Motor neuron (in vitro differentiated cells): ENCODE measurements around the gene C5orf22. TPM values are rescaled to one million over a fixed set of nuclear protein-coding genes. Genes with fewer than 3 reads are reported as not detected.
"Not testable (repeated sequence)": the region's sequence is repeated elsewhere in the genome, so short reads cannot be mapped to it uniquely, and the experiment has no call there.

Source experiments
- ATAC-seq, 8 experiments: fragments of 200-7000 bp; cut with Tn5 transposase; replicated peaks in 6 of 8; 2 replicates each; pipeline ENCODE4 v1.8.0; 2021; ENCODE audit warnings: mild to moderate bottlenecking in 8 of 8, moderate library complexity in 8 of 8
- H3K27ac ChIP-seq, 2 donors: fragments of 250-450 bp; sonication (Bioruptor Pico); 2 replicates each; pipeline ENCODE4 v1.9.0; 2021; ENCODE audit warnings: antibody characterized with exemption in 2 of 2, mild to moderate bottlenecking in 2 of 2, moderate library complexity in 1 of 2
- H3K4me1 ChIP-seq, 2 donors: fragments of 250-450 bp; sonication (Bioruptor Pico); replicated peaks in 1 of 2; 2 replicates each; pipeline ENCODE4 v1.6.1; 2021; ENCODE audit warnings: antibody characterized with exemption in 2 of 2, mild to moderate bottlenecking in 2 of 2, moderate library complexity in 1 of 2
- H3K4me3 ChIP-seq, 5 donors: fragments of 250-450 bp; sonication (Bioruptor Pico); 2 replicates each; pipeline ENCODE4 v1.9.0; 2021; ENCODE audit warnings: antibody characterized with exemption in 5 of 5, mild to moderate bottlenecking in 5 of 5, moderate library complexity in 4 of 5
- WGBS, 10 experiments: fragments of 450-650 bp; shearing (Covaris generic); methylation state at CpG; one replicate each; pipeline ENCODE4 v1.0.0; 2022; 5-methylcytosine and 5-hydroxymethylcytosine counted together
- in situ Hi-C, 9 experiments: fragments of 400-800 bp; cut with MboI; loops; one replicate each; pipeline ENCODE4 v1.15.0; 2021; ENCODE audit warnings: low sequenced_read_pairs in 9 of 9, low pct_unique_long_range_greater_than_20kb in 2 of 9; ENCODE audit not compliant: unreplicated experiment in 9 of 9
- total RNA-seq, 8 experiments: library from RNA; unstranded; fragments of 300-600 nt; gene quantifications; 2 replicates each; pipeline versions ENCODE4 v1.2.3 to v1.2.4, GENCODE V29; 2022

The C5orf22 gene
- total RNA-seq, 8 experiments from 2014 or later: 16.9 to 38.3 (median 29.4) TPM

GRCh38 chr5:31561946-31562345, 29.8 kb downstream of the C5orf22 start:
- in situ Hi-C loops: no loop called here

GRCh38 chr5:31563216-31563615, 31.1 kb downstream of the C5orf22 start:
- ATAC-seq: no peak
- 10 to 71% (median 47%) methylated on average over 1 to 4 of the region's 4 CpGs; no CpG with 5 or more reads in 3 of the 10 experiments for WGBS, 10 experiments
- in situ Hi-C loops: no loop called here
- Histone ChIP-seq H3K27ac (no peak overlapping the region), H3K4me1 (no peaks in the 10 kb centered on the region), H3K4me3 (no peak overlapping the region)

More at GRCh38 chr5:31561946-31562345, 29.8 kb downstream of the C5orf22 start:
- Histone ChIP-seq H3K27ac (no peak overlapping the region), H3K4me3 (no peak overlapping the region), H3K4me1 (no peaks in the 10 kb centered on the region)
- peak in 3 of 8 experiments; percentile 32 to 91 (median 82) for ATAC-seq
- WGBS, 10 experiments: 0 to 100% (median 86%) methylated on average over 1 of the region's 1 CpG; no CpG with 5 or more reads in 5 of the 10 experiments

- H3K27ac ChIP-seq, H3K4me3 ChIP-seq, ATAC-seq, in situ Hi-C loops, H3K4me1 ChIP-seq: not testable (repeated sequence)
- 57 to 100% (median 94%) methylated on average over 1 to 3 of the region's 3 CpGs; no CpG with 5 or more reads in 2 of the 10 experiments for WGBS, 10 experiments
Measured at GRCh38 chr5:31566362-31566761, 34.3 kb downstream of the C5orf22 start.

GRCh38 chr5:31568302-31568835, 36.3 kb downstream of the C5orf22 start:
- no peak overlapping the region for H3K27ac ChIP-seq
- in situ Hi-C loops: no loop called here
- no peak overlapping the region for H3K4me3 ChIP-seq
- WGBS, 10 experiments: 0 to 100% (median 76%) methylated on average over 1 of the region's 1 CpG; no CpG with 5 or more reads in 2 of the 10 experiments
- ATAC-seq: peak in 3 of 8 experiments; percentile 80 to 85 (median 82)
- no peaks in the 10 kb centered on the region for H3K4me1 ChIP-seq

GRCh38 chr5:31569068-31569467, 37.0 kb downstream of the C5orf22 start:
- no peak overlapping the region for H3K4me3 ChIP-seq
- no peaks in the 10 kb centered on the region for H3K4me1 ChIP-seq
- no peak for ATAC-seq
- no peak overlapping the region for H3K27ac ChIP-seq
- in situ Hi-C loops: no loop called here

GRCh38 chr5:31573494-31574142, 41.5 kb downstream of the C5orf22 start:
- ATAC-seq: peak in 3 of 8 experiments; percentile 79 to 93 (median 80)
- in situ Hi-C loops: no loop called here
- H3K4me1 ChIP-seq: no peaks in the 10 kb centered on the region
- H3K4me3 ChIP-seq: no peak overlapping the region
- WGBS, 10 experiments: 10 to 100% (median 85%) methylated on average over 2 to 10 of the region's 10 CpGs; no CpG with 5 or more reads in 1 of the 10 experiments
- no peak overlapping the region for H3K27ac ChIP-seq

- in situ Hi-C loops: loop anchor here in 7 of 9 experiments (5.0 to 25.0 kb wide), 3 partner anchors 238 to 513 kb away; no protein-coding TSS in a partner anchor
- Histone ChIP-seq H3K27ac (no peak overlapping the region), H3K4me1 (no peaks in the 10 kb centered on the region), H3K4me3 (no peak overlapping the region)
- 27 to 96% (median 76%) methylated on average over 2 to 4 of the region's 4 CpGs for WGBS, 10 experiments
- peak in 2 of 8 experiments; percentile 17 to 34 for ATAC-seq
Measured at GRCh38 chr5:31574772-31575171, 42.7 kb downstream of the C5orf22 start.

- 43 to 100% (median 87%) methylated on average over 1 to 3 of the region's 3 CpGs; no CpG with 5 or more reads in 1 of the 10 experiments for WGBS, 10 experiments
- in situ Hi-C loops: loop anchor here in 7 of 9 experiments (5.0 to 25.0 kb wide), 3 partner anchors 235 to 510 kb away; no protein-coding TSS in a partner anchor
- no peaks in the 10 kb centered on the region for H3K4me1 ChIP-seq
- H3K27ac ChIP-seq: no peak overlapping the region
- no peak overlapping the region for H3K4me3 ChIP-seq
- no peak for ATAC-seq
Measured at GRCh38 chr5:31577438-31577837, 45.3 kb downstream of the C5orf22 start.

- Histone ChIP-seq H3K4me3 (no peak overlapping the region), H3K27ac (no peak overlapping the region), H3K4me1 (no peaks in the 10 kb centered on the region)
- no peak for ATAC-seq
- WGBS, 10 experiments: 29 to 100% (median 86%) methylated on average over 1 to 2 of the region's 2 CpGs; no CpG with 5 or more reads in 3 of the 10 experiments
- in situ Hi-C loops: loop anchor here in 7 of 9 experiments (5.0 to 25.0 kb wide), 3 partner anchors 233 to 508 kb away; no protein-coding TSS in a partner anchor
Measured at GRCh38 chr5:31579558-31579957, 47.5 kb downstream of the C5orf22 start.

- H3K4me3 ChIP-seq: no peak overlapping the region
- H3K27ac ChIP-seq: no peak overlapping the region
- in situ Hi-C loops: loop anchor here in 7 of 9 experiments (10.0 to 25.0 kb wide), 3 partner anchors 231 to 506 kb away; no protein-coding TSS in a partner anchor
- 14 to 100% (median 39%) methylated on average over 1 to 3 of the region's 3 CpGs for WGBS, 10 experiments
- ATAC-seq: peak in 1 of 8 experiments; percentile 17
- no peaks in the 10 kb centered on the region for H3K4me1 ChIP-seq
Measured at GRCh38 chr5:31581498-31582099, 49.5 kb downstream of the C5orf22 start.

GRCh38 chr5:31583129-31583528, 51.0 kb downstream of the C5orf22 start:
- WGBS, 10 experiments: 67 to 100% (median 94%) methylated on average over 1 to 2 of the region's 2 CpGs; no CpG with 5 or more reads in 1 of the 10 experiments
- in situ Hi-C loops: loop anchor here in 7 of 9 experiments (10.0 to 25.0 kb wide), 3 partner anchors 229 to 504 kb away; no protein-coding TSS in a partner anchor
- Histone ChIP-seq H3K4me3 (no peak overlapping the region), H3K27ac (no peak overlapping the region), H3K4me1 (no peaks in the 10 kb centered on the region)
- ATAC-seq: no peak

- Histone ChIP-seq H3K4me3 (no peak overlapping the region), H3K27ac (no peak overlapping the region), H3K4me1 (no peaks in the 10 kb centered on the region)
- ATAC-seq: peak in 2 of 8 experiments; percentile 42 to 53
- 50 to 100% (median 78%) methylated on average over 1 to 3 of the region's 3 CpGs for WGBS, 10 experiments
- in situ Hi-C loops: loop anchor here in 7 of 9 experiments (10.0 to 25.0 kb wide), 3 partner anchors 227 to 502 kb away; no protein-coding TSS in a partner anchor
Measured at GRCh38 chr5:31585166-31585894, 53.2 kb downstream of the C5orf22 start.
